NT2/D1 (cell line): Measurements from ENCODE around the gene ITPR2.

Experiments
- DNase-seq: peaks from one replicate; pipeline ENCODE4 v3.0.0-alpha.2; 2011; ENCODE audit warnings: low read depth, low spot score
- H3K27me3 ChIP-seq: 2 replicates; pipeline ENCODE4 v1.6.0; 2011; ENCODE audit warnings: mild to moderate bottlenecking; ENCODE audit not compliant: insufficient read length, insufficient read depth
- H3K36me3 ChIP-seq: 2 replicates; pipeline ENCODE4 v1.6.1; 2011; ENCODE audit warnings: mild to moderate bottlenecking, low read length, mixed read lengths; ENCODE audit not compliant: insufficient read depth, insufficient read length
- H3K4me1 ChIP-seq: 2 replicates; pipeline ENCODE4 v1.5.1; 2011; ENCODE audit not compliant: insufficient read depth, insufficient read length
- H3K4me3 ChIP-seq: 2 replicates; pipeline ENCODE4 v1.5.1; 2011; ENCODE audit warnings: low read depth; ENCODE audit not compliant: insufficient read length
- H3K9ac ChIP-seq: 2 replicates; pipeline ENCODE4 v1.6.0; 2011; ENCODE audit warnings: low read depth; ENCODE audit not compliant: insufficient read length
- H3K9me3 ChIP-seq: 2 replicates; pipeline ENCODE4 v1.5.1; 2011; ENCODE audit warnings: mild to moderate bottlenecking, low read length; ENCODE audit not compliant: insufficient read depth
- SUZ12 ChIP-seq: IDR thresholded peaks from 2 replicates; pipeline ENCODE4 v1.6.1; 2011; ENCODE audit not compliant: insufficient read length, insufficient read depth; ENCODE audit errors: extremely low read depth
- YY1 ChIP-seq: IDR thresholded peaks from 2 replicates; pipeline ENCODE4 v1.6.1; 2011; ENCODE audit not compliant: insufficient read length, insufficient read depth
- ZNF274 ChIP-seq: IDR thresholded peaks from 2 replicates; pipeline ENCODE4 v1.6.1; 2011; ENCODE audit warnings: mild to moderate bottlenecking, low read depth, low read length

ITPR2 gene

DNA sequence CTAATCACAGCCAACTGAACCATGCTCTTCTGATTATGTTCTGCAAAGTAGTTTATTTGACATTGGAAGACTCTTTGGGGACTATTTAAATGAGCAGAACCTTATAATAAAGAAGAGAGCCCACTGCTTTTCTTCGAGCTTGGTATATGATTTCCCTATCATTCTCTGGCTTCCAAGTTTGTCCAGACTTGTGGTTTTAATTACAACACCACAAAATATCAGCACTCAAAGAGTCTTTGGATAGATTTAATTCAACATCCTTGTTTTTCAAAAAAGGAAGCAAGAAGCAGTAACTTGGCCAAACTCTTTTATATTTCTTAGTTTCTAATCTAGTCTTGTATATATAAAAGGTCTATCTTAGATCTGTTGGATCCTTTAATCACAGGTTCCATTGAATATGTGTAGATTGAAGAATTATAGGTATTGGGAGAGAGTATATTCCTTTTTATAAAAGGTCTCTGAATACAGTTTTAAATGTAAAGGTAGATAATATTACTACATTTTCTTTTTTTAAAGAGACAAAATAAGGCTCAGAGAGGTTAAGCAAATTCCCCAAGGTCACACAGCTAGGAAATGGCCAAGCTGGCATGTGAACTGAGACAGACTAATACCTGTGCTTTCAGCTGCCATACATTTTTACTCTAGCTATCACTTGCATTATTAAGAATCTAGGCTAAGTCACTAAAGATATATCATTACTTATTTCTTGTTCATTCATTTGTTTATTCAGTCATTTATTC is 464.8 kb downstream of the ITPR2 start:
- Histone ChIP-seq H3K4me3 (no peak overlapping the region), H3K4me1 (no peaks in the 10 kb centered on the region), H3K27me3 (no peaks in the 10 kb centered on the region), H3K9ac (no peak overlapping the region), H3K9me3 (no peaks in the 10 kb centered on the region), H3K36me3 (no peaks in the 10 kb centered on the region)
- no peak for DNase-seq
- TF ChIP-seq SUZ12 (no peak), ZNF274 (no peak), YY1 (no peak)

DNA sequence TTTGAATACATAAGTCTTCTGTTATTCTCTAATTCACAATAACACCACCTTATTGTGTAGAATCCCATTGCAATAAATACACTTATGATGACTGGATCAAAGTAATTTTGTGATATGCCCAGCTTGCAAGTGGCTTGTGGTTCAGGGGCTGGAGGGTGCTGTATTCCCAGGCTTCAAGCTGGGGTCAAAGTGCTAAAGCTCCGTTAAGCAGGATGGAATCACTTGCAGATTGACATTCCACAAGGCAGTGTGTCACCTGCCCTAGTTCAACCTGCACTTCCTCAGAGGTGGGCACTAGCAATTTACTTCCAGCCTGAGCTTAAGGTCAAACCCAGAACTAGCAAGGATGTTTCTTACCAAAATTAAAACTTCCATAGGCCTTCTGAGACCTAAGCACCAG is 471.0 kb downstream of the ITPR2 start:
- H3K36me3 ChIP-seq = no peaks in the 10 kb centered on the region
- TF ChIP-seq SUZ12 (no peak), YY1 (no peak), ZNF274 (no peak)

GRCh38 chr12:26360062-26360461 is 472.9 kb downstream of the ITPR2 start:
- DNase-seq = no peak

More for the DNA sequence above, 471.0 kb downstream of the ITPR2 start:
- H3K4me3 ChIP-seq = no peak overlapping the region
- no peaks in the 10 kb centered on the region for H3K27me3 ChIP-seq
- no peak for DNase-seq
- H3K4me1 ChIP-seq = no peaks in the 10 kb centered on the region
- no peaks in the 10 kb centered on the region for H3K9me3 ChIP-seq
- no peak overlapping the region for H3K9ac ChIP-seq

GRCh38 chr12:26359576-26359975 is 473.4 kb downstream of the ITPR2 start:
- Histone ChIP-seq H3K27me3 (no peaks in the 10 kb centered on the region), H3K9ac (no peak overlapping the region), H3K36me3 (no peaks in the 10 kb centered on the region), H3K4me3 (no peak overlapping the region), H3K4me1 (no peaks in the 10 kb centered on the region), H3K9me3 (no peaks in the 10 kb centered on the region)
- no peak for DNase-seq
- no peak for TF ChIP-seq ZNF274
- no peak for TF ChIP-seq SUZ12
- TF ChIP-seq YY1 = no peak

More at GRCh38 chr12:26360062-26360461, 472.9 kb downstream of the ITPR2 start:
- H3K27me3 ChIP-seq = no peaks in the 10 kb centered on the region
- no peak overlapping the region for H3K9ac ChIP-seq
- H3K36me3 ChIP-seq = no peaks in the 10 kb centered on the region
- TF ChIP-seq YY1 (no peak), ZNF274 (no peak), SUZ12 (no peak)
- H3K4me1 ChIP-seq = no peaks in the 10 kb centered on the region
- H3K9me3 ChIP-seq = no peaks in the 10 kb centered on the region
- H3K4me3 ChIP-seq = no peak overlapping the region

DNA sequence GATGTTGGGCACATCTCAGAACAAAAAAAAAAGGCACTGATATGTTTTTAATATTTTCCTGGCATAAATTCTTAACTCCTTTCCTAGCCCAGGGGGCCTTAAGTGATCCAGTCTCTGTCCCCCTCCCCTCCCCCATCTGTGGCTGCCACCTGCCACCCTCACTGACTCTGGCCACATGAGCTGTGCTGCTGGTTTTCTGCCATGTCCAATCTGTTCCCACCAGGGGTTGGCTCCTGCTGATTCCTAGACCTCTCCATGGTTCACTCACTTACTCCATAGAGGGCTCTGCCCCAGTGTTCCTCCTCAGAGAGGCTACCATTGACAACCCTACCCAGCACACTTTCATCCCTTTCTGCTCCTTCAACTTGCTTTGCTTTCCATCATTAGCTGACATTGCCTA is 474.3 kb downstream of the ITPR2 start:
- H3K9ac ChIP-seq = no peak overlapping the region
- TF ChIP-seq ZNF274 = no peak
- no peak for TF ChIP-seq YY1
- TF ChIP-seq SUZ12 = no peak
- H3K27me3 ChIP-seq = no peaks in the 10 kb centered on the region
- no peaks in the 10 kb centered on the region for H3K36me3 ChIP-seq
- H3K9me3 ChIP-seq = no peaks in the 10 kb centered on the region
- H3K4me3 ChIP-seq = no peak overlapping the region
- no peak for DNase-seq
- no peaks in the 10 kb centered on the region for H3K4me1 ChIP-seq

GRCh38 chr12:26347300-26347699 is 485.7 kb downstream of the ITPR2 start:
- TF ChIP-seq YY1 (no peak), SUZ12 (no peak), ZNF274 (no peak)
- Histone ChIP-seq H3K9me3 (no peaks in the 10 kb centered on the region), H3K4me1 (peaks cover 2% of the 10 kb centered on the region), H3K27me3 (no peaks in the 10 kb centered on the region), H3K4me3 (no peak overlapping the region), H3K9ac (no peak overlapping the region), H3K36me3 (no peaks in the 10 kb centered on the region)
- DNase-seq = no peak

DNA sequence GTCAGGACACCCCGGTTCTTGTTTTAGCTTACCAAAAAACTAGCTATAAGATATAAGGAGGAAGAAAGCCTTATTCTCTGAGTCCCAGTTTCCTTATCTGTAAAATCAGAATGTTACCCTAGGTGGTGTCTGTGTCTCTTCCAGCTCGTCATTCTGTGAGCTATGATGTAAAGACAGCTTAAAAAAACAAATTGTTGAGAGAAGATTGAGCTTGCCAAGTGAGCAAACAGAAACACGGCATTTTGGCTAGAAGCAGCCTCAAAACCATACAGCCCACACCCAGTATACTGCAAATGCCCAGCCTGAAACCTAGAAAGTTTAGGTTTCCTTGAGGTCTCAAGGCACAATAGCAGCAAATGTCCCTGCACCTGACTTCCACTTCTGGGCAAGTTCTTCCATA is 486.3 kb downstream of the ITPR2 start:
- TF ChIP-seq ZNF274 (no peak), SUZ12 (no peak), YY1 (no peak)
- no peaks in the 10 kb centered on the region for H3K27me3 ChIP-seq
- DNase-seq = no peak
- no peak overlapping the region for H3K9ac ChIP-seq
- no peaks in the 10 kb centered on the region for H3K36me3 ChIP-seq
- H3K9me3 ChIP-seq = no peaks in the 10 kb centered on the region
- H3K4me3 ChIP-seq = no peak overlapping the region
- H3K4me1 ChIP-seq = peaks cover 4% of the 10 kb centered on the region
